ENCODE measurements around the gene CD48.

- no peak for TF ChIP-seq CTCF (IDR thresholded peaks at IDR 0.05; ENCODE audit: poor library complexity)
- TF ChIP-seq EZH2phosphoT487 (IDR thresholded peaks at IDR 0.05; ENCODE audit: low read depth, severe bottlenecking, unreplicated experiment): no peak
Measured at GRCh38 chr1:160748181-160748877, 36.7 kb upstream of the CD48 start.
